ACHN (cell line): Measurements from ENCODE around the gene ABCA5.
"Not testable (repeated sequence)": the region's sequence is repeated elsewhere in the genome, so short reads cannot be mapped to it uniquely, and the experiment has no call there.

Experiments used
- DNase-seq: peaks from one replicate; pipeline ENCODE4 v3.0.0-alpha.2; 2015
- in situ Hi-C: cut with HindIII; loops from 2 replicates; pipeline ENCODE4 v1.10.0; 2017; ENCODE audit warnings: low sequenced_read_pairs, low pct_ligation_motif_present, low pct_unique_long_range_greater_than_20kb

The ABCA5 gene

DNA sequence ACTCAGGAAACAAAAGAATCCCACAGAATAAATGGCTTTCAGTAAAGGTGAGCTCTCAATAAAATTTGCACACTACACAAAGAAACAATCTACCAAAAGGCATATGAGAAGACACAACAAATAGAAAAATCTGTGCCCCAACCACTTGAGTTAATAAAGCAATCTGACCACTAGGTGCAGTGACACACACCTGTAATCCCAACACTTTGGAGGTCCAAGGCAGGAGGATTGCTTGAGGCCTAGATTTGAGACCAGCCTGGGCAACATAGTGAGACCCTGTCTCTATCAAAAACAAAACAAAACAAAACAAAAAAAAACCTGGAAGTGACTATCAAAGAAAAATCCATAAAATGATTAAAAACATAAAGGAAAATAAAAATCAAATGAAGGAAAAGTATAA lies 9.6 kb upstream of the ABCA5 start:
- no peak for DNase-seq
- in situ Hi-C loops: no loop called here

DNA sequence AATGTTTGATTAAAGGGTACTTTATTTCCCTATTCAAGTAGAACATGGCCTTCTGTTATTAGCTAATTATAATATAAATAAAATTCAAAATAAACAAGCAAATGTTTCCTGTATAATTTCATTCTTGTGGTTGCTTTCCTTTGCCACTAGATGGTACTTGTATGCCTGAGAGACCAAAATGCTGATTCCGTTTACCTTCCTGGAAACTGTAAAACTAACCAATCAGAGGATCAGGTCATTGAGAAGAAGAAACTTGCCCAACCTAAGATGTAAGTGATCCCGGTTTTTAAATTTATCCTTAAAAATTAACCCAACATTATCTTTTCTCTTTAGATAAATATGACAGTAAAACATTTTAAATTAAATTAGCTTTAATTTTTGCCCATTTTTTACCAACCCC lies 8.1 kb upstream of the ABCA5 start:
- DNase-seq: peak; percentile 47
- in situ Hi-C loops: no loop called here

DNA sequence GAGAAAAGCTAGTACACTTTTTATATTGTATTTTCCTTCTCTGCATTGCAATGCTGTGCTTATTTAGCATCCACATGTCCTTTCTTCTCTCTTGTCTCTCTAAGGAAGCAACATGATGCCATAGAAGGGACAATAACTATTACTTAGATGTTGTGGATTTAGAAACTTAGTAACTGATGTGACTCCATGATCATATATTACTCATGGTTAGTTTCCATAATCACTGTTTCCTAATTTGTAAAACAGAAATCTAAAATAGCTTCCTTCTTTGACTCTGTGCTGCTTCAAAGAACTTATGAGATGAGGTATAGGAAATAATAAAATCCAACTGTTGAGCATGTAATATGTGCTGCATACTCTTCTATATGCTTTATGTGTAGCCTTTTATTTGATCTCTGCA lies 6.6 kb upstream of the ABCA5 start:
- DNase-seq: no peak
- in situ Hi-C loops: no loop called here

GRCh38 chr17:69331756-69332155 lies 4.8 kb upstream of the ABCA5 start:
- DNase-seq: no peak
- in situ Hi-C loops: no loop called here

DNA sequence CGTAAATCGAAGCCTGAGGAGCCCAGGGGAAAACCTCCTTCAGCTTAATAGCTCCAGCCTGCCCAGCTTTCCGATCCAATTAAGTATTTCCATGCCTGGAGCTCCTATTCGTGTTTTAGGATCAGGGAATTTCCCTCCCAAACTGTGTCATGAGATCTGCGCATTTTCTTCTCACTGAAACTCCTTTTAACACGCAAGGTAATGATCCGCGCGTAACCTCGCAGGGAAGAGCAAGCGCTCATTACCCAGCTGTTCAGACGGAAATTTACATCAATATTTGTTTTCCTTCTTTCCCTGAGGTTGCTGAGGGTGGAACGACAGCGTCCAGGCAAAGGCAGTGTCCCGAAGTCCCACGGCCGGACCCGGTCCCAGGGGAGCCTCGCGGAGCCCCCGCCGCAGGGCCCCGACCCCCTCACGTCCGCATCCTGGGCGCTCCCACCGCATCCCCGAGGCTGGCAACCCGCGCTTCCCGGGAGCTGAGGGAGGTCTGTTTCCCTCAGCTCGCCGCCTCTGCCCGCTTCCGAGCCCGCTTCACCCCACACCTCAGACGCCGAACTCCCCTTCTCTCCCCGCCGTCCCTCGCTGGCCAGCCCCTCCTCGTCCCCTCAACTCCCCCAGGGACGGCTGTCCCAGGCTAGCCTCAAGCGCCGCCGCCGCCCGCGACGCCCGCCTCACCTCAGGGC lies 415 bp downstream of the ABCA5 start:
- in situ Hi-C loops: no loop called here
- DNase-seq: peak; percentile 17

GRCh38 chr17:69325518-69326376 lies 1.2 kb downstream of the ABCA5 start:
- in situ Hi-C loops: no loop called here
- peak; percentile 3 for DNase-seq

- in situ Hi-C loops: no loop called here
- no peak for DNase-seq
Measured at GRCh38 chr17:69323806-69324205, 3.1 kb downstream of the ABCA5 start.

GRCh38 chr17:69320908-69321238 lies 6.1 kb downstream of the ABCA5 start:
- no peak for DNase-seq
- in situ Hi-C loops: no loop called here

DNA sequence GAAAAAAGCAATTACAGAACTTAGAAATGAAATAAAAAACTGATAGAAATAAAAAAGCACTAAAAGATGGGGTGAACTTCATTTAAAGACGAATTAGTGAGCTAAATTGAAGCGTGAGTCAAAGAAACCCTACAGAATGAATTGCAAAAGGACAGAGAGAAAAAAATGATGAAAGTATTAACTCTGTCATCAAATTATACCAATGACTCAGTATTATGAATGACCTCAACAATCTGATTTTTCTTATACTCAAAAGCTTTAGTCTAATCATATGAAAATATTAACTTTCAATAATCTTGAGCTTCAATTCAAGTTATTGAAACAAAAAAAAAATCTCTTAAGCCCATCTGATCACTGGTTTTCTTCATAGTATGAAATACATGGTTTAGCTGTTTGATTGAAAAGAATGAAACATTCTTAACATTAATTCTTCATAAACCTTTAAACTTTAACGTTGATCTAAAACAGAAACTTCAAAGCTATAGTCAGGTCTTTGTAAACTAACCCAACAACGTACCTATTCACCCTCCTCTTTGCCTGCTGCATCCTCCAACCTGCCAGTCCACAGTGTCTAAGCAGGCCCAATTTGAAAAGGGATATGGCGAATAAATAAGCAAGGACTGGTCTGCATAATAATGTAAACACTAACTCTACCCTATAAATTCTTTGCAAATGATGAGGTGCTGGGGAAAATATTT lies 6.6 kb downstream of the ABCA5 start:
- in situ Hi-C loops: no loop called here
- DNase-seq: no peak

DNA sequence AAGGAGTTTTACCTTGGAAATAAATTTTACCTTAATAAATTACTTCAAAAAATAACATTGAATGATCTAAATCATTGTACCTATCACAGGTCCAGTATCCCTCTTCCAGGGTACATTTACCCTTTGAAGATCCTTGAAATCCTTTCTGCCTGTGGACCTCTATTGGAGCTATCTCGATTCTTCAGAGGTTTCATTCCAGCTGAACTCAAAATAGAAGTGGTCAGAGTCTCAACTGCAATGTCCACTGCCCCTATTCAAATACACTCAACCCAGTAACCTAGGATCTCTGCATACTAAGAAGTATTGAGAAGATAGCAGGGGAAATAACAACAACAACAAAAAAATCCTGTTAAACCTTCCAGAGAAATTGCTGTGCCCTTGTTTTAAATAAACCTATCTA lies 9.3 kb downstream of the ABCA5 start:
- in situ Hi-C loops: no loop called here

GRCh38 chr17:69314246-69315065 lies 12.5 kb downstream of the ABCA5 start:
- in situ Hi-C loops: no loop called here
- no peak for DNase-seq

More for the DNA sequence above, 9.3 kb downstream of the ABCA5 start:
- DNase-seq: no peak

GRCh38 chr17:69305177-69305576 lies 21.8 kb downstream of the ABCA5 start:
- no peak for DNase-seq
- in situ Hi-C loops: no loop called here

GRCh38 chr17:69302682-69303081 lies 24.3 kb downstream of the ABCA5 start:
- DNase-seq: no peak
- in situ Hi-C loops: no loop called here

DNA sequence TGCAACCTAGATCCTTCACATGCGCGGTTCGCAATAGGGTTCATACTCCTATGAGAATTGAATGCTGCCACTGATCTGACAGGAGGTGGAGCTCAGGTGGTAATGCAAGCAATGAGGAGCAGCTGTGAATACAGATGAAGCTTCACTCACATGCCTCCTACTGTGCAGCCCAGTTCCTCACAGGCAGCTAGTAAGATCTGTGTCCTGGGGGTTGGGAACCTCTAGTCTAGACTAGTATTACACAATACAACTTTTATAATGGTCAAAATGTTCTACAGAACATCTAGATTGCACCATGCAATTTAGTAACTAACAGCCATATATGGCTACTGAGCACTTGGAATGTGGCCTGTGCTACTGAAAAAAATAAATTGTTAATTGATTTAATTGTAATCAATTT lies 26.7 kb downstream of the ABCA5 start:
- no peak for DNase-seq
- in situ Hi-C loops: no loop called here

- DNase-seq, in situ Hi-C loops: not testable (repeated sequence)
Measured at GRCh38 chr17:69298120-69298722, 28.7 kb downstream of the ABCA5 start.

DNA sequence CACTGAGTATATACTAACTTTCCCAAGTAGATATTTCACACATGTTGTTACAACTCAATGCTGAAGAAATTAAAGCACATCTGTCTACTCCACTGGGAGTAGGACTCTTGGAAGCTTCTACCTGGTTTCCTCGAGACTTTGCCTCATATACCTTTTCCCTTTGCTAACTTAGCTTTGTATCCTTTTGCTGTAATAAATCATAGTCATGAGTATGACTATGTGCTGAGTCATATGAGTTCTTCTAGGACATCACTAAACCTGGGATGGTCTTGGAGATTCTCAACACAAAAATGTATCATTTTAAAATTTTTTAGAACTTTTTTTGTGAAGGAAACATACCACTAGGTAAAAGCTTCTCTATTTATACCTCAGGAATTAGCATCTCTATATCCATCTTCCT lies 39.8 kb downstream of the ABCA5 start:
- in situ Hi-C loops: no loop called here
- no peak for DNase-seq

DNA sequence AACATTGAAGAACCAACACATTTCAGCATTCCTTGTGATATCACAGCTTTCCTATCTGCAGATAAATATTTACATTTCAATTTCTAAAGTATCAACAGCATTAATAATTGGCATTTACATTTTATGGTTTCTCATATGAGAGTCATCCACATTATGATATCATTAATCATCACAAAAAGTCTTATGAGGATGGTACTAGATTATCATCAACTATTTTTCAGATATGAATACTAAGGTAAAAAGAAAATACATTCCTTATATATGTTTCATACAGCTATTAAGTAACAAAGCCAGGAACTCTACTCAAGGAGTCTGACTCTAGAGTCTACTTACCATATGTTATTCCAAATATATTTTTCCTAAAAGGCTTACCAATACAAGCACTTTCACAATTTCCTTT lies 40.7 kb downstream of the ABCA5 start:
- in situ Hi-C loops: no loop called here
- DNase-seq: no peak

DNA sequence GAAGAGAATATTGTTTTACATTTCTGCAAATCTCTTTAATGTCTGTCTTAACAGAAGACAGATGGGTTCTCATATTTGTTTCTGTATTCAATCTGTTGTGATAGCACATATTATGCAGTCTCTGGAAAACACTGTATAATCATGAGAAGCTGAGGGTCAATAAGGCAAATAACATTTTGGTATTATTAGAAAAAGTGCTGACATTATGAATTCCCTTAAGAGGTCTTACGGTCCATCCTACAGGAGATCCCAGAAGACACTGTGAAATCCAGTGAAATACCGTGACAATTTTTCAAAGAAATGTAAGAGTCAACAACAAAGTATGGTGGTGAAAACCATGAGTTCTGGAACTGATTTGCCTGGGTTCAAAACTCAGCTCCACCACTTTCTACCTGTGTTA lies 42.3 kb downstream of the ABCA5 start:
- no peak for DNase-seq
- in situ Hi-C loops: no loop called here
